NCI-H2029 (cell line): ENCODE data around the gene SLC1A2.

Experiments
- DNase-seq: peaks from one replicate; lab custom pipeline; 2025; lab: John Stamatoyannopoulos, UW

SLC1A2 gene

DNA sequence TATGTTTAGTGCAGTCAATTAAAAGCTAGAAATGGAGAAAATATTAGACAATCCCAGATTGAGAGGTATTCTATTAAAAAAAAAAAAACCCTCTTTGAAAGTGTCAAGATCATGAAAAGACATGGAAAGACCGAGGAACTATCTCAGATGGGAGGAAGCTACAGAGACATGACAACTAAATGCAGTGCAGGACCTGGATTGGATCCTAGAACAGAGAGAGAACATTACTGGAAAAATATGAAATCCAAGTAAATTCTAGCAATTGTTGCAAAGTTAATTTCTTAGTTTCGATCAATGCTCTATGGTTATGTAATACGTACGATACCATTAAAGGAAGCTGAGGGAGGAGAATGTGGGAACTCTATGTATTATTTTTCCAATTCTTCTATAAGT lies 43.2 kb downstream of the SLC1A2 start:
- no peak for DNase-seq

DNA sequence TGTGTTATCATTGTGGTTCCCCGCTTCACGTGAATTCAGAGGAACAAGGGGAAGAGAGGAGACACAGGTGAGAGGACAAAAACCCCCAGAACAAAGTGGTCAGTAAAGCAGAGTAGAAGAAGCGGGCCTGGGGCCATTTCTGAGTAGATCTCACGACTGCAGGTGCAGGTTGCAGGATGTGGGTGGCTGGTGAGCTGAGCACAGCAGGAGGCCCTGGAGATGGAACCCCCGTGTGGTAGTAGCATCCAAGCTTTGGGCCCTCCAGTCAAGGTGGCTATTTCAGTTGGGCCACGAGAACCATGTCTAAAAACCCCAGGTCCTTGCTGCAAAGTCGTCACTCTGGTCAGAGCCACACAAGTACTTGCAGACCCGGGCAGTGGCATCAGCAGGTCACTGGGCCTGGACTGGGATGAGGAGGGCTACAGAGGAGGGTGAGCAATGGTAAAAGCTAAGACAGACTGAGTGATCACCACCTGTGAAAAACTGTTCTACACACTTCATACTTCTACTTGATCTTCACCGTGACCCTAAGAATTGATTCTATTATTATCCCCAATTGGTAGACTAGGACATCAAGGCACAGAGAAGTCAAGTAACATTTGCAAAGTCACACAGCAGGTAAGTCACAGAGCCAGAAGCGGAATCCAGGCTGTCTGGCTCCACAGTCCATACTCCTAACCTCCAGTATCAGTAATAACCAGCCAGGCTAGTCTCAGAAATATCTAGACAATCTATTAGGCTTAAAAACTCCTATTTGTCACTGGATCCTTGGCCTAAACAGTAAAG lies 43.8 kb downstream of the SLC1A2 start:
- DNase-seq = no peak

DNA sequence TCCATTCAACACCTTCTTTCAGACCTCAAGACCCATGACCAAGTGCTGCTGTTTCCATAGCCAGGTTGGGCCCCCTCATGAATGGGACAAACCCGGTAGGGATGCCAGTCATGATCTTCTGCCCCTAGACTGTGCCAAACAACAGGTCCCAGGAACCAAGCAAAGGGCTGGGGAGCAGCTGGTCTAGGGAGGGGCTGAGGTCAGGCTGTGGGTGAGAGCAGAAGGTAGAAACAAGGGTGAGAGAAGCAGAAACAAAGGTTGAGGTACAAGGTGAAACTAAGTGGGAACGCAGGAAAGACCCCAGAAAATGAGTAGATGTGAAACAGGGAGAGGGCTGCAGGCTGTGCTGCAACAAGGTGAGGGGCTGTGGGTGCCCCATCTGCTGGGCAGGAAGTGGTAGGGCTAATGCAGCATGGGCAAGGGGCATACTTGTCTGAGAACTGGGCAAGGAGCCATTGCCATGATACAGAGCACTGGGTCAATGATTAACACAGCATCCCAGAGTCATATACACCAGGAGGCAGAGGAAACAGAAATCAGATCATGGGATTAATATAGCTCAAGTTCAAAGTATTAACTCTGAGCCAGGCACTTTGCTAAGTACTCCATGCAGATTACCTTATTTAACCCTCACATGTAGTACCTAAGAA lies 45.9 kb downstream of the SLC1A2 start:
- no peak for DNase-seq

DNA sequence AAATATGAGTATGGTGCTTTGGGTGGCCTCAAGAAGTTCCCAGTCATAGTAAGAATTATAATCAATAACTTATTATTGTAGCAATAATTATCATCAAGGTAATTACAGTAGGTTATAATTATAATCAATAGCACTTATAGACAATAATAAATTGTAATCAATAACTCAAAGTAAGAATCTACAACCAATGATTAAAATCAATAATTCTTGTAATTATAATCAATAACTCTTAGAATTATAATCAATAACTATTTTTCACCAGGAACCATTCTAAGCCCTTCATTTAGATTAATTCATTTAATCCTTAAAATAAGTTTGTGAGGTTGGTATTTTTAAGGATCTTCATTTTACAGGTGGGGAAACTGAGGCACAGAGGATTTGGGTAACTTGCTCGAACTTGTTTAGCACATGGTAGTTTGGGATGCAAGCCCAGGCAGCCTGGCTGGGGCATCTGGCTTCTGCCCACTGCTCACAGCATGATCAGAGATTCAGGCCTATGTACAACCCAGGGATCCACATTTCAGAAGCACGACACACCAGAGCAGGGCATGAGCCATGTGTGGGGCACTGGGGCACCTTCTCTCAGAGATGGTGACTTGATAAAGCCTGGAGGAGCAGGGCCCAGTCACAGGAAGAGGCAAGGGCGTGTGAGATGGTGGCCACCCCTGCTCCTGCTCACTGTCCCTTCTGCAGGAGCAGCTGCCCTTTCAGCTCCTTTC lies 46.6 kb downstream of the SLC1A2 start:
- no peak for DNase-seq

DNA sequence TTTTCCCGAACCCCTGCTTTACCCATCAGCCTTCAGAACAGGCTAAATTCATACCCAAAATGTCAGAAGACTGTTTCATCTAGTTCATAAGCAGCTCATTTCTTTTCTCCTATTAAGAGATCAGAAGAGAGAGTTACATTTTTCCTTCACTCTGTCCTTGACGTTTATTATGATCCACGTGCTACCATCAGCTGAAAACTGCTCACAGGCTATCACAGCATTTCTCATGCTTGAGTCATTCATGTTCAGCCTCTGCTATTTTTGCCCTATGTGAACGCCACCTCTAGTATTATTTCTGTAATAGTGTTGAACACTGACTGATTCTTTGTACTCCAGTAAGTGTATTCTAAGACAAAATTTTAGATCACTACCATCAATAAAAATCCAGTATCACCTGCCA lies 51.9 kb downstream of the SLC1A2 start:
- no peak for DNase-seq

DNA sequence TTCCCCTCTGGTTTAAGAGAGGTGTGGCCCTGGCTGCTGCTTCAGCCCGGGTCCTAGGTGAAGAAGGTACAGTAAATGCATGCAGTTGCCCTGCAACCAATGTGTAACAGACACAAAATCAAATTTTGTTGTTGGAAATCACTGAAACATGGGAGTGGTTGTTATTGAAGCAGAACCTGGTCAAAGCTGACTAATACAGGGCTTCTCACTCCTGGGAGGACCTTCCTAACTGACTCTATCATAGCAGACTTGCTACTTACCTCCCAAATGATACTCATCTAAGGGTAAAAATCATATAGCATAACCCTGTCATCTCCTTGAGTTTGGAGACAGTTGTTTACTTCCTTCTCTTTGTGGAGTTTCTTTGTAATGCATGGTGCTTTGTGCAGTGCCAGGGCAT lies 52.6 kb downstream of the SLC1A2 start:
- DNase-seq = no peak

DNA sequence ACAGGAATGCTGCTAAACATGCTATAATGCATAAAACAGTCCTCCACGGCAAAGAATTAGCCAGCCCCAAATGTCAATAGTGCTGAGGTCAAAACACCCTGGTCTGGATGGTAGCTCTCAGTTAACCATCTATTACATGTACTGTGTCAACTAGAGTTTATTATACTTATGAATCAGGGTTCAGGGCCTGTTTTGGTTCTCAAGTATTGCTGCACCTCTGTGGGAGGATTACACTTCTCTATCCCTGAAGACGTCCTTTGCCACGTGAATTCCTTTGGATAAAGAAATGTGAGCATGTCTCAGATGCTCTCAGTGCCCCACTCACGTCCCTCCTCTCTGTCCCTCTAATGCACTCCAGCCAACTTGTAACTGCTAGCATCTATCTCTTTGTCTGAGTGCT lies 53.4 kb downstream of the SLC1A2 start:
- no peak for DNase-seq

DNA sequence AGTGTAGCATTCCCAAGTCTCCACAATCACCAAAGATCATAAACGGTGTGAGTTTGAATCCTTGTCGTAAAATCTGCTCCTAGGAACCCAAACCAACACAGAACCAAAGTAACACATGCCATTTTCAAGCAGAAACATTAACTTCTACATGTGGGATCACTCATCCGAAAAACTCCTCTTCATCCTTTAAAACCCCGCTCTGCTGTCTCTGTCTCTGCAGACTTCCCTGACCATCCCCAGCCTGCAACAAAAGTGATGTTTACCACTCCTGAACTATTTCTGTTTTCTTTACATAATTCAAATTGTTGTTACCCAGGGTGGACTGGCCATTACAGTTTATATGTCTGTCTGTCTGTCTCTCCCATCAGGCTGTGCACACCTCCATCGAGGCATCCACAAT lies 54.0 kb downstream of the SLC1A2 start:
- no peak for DNase-seq

DNA sequence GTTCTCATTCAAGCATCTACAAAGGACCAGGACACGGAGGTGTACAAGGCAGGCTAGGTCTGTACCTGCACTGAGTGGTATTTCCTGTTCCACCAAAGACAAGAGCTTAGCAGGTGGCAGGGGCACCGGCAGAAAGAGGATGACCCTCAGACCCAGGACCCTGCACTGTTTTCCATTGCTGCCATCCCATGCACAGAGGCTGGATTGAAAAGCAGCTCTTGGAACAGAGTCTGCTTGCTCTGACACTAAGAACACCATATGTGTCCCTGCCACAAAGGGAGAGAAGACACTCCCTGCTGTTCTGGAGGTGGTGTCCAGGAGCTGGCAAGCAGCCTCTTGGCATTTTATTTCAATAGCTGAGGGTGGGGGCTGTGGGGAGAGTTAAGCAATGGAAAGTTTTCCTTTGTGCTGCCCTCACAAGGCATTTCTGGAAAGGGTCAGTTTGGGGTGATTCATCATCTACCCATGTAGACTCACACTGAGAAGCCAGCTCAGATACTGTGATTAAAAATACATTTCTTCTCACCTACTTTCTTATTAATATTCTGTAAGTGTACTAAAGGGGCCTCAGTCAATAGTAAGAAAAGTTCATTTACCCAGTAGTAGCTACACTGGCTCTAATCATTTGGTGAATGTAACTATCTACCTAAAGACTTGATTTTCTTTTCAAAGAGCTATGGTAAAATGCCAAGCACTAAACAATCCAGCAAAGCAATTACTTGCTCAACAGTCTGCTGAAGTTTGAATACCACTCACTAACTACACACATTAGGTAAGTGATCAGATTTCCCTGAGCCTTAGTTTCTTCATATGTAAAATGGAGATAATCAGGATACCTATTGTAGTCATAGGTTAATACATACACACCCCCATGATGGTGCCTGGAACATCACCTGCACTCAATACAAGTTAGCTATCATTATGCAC lies 55.2 kb downstream of the SLC1A2 start:
- no peak for DNase-seq

DNA sequence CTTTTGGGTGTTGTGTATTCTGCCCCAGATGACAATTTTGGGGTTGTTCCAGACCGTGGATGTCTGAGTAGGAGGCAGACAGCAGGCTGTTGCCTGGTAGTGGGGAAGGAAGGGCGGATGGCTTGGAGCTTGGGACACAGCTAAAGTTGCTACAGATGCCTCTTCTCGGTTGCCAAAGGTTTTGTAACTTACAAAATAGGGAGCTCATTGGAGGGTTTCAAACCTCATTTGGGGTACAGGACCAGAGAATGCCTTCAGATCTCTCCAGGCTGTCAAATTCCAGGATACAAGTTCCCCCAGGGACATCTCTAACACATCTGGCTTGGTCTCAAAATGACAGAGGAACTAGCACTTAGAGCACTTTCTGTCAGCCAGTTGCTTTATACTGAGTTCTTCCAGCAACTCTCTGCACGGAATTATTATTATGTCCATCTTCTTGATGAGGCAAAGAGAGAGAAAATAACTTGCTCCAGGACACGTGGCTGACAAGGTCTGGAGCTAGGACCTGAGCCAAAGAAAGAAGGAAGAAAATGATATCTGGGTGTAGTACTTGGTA lies 56.0 kb downstream of the SLC1A2 start:
- no peak for DNase-seq

DNA sequence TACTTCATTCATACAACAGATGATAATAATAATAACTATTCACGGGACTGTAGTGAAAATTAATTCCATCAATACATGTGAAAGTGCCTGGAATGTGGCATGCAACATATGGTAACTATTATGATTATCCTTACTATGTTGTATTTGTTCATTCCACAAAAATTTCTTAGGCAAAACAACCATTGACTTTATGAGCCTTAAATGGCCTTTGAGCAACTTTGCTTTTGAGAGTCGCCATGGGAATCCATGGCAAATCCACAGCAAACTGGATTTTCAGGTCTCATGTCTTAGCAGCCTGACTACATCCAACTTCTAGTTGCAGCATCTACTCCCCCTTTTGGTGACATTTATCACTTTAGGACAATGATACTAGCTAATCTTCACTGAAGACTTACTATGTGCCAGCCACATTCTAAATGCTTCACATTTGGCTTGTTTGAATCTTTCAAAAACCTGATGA lies 56.8 kb downstream of the SLC1A2 start:
- no peak for DNase-seq

DNA sequence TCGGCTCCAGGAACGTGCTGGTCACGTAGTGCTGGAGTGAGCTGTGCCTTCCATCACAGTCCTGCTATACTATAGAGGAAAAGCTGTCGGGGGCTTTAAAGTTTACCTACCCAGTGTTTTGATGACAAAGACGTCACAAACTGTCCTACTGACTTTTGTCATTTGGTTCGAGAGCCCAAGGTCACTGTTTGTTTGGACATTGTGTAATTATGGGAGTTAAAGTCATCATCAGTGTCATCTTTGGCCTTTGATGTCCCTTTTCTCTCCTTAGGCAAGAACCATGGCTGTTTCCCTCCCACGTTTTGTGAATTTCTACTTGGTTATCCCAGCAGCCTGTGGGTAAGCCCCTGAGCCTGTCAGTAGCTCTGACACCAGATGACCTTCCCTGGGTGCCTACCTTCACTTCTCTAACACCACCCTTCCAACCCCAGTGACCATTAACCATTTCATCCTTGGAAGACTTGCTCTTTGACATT lies 59.3 kb downstream of the SLC1A2 start:
- DNase-seq = no peak

DNA sequence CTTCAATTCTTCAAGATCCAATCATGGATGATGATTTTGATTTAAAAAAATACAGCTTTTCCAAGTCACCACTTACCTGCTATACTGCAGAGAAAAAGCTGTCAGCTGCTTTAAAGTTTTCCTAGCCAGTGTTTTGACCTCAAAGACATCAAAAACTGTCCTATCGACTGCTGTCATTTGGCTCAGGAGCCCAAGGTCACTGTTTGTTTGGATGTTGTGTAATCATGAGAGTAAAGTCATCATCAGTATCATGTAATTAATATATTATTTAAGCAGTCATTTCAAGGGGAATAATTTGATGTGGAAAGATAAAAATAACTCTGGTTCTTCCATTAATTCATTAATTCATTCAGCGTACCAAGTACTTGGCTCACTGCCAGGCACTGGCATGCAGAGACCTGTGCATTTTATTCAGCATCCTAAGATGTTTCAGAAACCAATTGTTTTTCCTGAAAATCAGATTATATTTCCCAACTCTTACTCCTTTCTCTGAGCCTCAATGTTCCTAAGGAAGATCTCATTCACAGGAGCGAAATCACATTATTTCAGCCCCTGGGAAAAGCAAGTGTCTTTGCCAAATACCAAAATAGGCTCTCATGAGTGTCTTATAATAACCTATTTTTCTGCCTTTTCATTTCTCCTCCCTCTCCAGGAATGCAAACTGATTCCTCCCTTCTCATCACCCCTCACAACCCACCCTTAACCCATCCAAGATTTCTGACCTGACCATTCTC lies 59.9 kb downstream of the SLC1A2 start:
- no peak for DNase-seq

DNA sequence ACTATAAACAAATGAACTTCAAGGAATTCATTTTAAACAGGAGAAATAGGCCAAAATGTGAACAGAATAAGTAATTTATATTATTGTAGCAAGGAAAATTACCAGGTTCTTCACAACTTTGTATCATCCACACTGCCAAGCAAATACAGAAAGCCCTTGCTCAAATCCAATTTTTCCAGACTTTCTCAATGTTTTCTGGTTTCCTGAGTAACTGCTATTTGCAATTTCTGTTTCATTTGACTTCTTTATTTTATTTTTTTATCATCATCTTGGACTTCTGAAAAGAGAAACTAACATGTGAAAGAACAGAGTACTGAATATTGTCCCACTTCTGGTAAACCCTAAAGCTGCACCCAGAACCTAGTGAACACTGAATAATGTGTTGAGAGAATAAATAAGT lies 61.0 kb downstream of the SLC1A2 start:
- DNase-seq = no peak

DNA sequence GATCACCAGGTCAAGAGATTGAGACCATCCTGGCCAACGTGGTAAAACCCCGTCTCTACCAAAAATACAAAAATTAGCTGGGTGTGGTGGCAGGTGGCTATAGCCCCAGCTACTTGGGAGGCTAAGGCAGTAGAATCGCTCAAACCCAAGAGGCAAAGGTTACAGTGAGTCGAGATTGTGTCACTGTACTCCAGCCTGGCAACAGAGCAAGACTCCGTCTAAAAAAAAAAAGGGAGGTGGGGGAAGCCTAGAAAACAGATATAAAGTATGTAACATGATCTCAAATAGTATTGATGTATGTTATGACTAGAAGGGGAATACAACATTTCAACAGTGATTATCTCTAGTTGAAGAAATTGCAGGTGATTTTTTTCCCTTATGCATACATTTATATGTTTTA lies 61.4 kb downstream of the SLC1A2 start:
- no peak for DNase-seq

DNA sequence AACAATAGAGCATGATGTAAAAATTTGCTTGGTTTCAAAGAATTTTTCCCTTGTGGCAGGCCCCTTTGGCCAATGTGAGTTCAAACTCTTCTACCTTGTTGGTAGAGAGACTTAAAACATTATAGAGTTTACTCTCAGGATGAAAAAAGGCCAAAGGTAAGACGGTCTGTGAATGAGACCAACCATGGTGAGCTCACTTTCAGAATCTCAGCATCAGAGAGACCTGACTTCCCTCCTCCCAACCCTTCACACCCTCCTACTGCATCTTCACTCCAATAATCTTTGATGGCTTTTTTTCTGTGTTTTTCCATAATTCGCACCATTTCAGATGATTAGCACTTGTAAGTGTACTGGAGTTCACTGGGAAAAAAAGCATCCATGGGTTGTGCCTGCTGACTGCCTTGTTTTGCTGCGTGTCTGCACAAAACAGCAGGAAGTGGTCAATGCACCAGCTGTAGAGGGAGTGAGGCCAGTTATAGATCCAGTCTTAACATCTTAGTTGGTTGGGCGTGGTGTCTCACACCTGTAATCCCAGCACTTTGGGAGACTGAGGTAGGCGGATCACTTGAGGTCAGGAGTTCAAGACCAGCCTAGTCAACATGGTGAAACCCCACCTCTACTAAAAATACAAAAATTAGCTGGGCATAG lies 64.1 kb downstream of the SLC1A2 start:
- DNase-seq = no peak

DNA sequence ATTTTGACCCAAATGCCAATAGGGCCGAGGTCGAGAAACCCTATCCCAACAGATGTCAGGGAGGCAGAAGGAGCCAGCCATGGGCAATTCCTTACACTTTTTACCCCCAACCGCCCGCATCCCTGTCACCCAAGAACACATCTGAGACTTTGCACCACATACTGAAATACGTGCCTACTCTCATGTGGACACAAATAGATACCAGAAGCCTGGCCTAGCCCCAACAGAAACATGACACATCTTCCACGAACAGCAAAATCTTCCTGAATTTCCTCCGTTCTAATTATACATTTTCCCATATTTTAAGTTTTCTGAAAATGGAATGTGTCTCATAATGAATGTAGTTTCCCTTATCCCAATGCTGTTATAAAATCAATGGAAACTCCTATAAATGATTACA lies 64.7 kb downstream of the SLC1A2 start:
- no peak for DNase-seq

DNA sequence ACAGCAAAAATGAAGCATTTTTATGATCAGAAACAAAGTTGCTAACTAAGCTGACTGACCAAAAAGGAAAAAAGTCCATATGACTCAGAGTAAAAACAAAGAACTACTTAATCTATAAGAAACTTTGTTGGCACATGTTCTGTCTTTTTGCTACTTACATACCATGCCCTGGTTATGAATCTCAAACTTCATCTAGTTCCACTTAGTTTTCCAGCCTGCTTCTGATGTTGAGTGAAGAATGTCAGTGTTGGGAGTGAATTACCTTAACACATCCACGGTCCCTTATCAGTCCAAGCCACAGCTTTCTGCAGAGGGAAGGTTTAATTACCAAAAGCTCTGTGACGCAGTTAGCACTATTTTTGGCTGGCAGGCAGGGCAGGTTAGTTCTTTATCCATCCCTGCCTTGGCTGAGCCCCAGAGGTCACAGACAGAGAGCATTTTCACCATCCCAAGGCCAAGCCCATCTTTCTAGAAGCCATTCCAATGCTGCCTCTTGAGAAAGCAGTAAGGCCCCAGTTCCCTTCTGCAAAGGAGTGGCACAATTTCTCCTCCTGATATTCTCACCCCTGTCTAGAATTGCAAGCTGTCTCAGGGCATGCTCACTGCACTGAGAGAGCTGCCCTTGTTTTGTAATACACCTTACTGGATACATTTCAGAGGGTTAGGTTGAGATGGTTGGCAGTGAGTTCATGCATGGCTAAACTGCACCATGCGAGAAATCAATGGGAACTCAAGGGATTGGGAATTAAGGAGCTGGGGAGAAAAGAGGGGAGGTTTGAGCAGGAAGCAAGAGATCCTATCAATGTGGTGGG lies 67.1 kb downstream of the SLC1A2 start:
- DNase-seq = no peak

DNA sequence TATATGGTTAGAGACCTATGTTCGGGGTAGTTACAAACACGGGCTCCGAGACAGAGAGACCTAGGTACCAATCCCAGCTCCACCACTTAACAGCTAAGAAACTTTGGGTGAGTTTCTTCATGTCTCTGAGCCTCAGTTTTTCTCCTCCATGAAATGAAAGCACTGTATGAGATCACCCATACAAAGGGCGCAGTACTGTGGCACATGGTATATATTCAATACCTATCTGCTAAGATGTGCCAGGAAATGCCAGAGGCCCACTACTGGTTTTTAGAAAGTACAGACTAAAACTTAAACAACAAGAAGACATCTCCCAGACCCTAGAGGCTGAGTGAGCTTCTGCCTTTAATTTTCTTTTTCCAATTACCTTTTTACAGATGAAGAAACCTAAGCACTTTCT lies 69.5 kb downstream of the SLC1A2 start:
- DNase-seq = no peak
